ENCODE measurements around the gene PUSL1.

- TF ChIP-seq ELK1 (IDR thresholded peaks at IDR 0.05; ENCODE audit: low read depth, low read length) (no peak), CTCF (IDR thresholded peaks at IDR 0.05) (no peak)
Measured at GRCh38 chr1:1334835-1335234, 26.4 kb downstream of the PUSL1 start.
